ENCODE results near the gene ARL15.

DNA sequence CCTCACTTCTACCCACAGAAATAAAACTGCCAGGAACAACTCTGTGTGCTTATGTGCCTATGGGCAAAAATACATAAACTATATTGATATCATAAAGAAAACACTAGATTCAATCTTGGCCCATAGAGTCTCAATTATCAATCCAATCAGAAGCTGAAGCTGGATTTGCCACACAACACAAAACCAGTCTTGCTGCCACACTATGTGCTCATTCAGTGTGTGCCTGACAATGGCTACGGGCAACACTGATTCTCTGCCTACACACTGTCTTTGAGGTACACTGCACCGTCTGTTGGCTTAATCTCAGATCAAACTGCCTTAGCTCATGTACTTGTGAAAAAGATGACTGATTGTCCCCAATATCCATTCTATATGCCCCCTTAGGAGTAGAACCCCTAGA lies 35.4 kb downstream of the ARL15 start:
- TF ChIP-seq EZH2 (IDR thresholded peaks at IDR 0.05; ENCODE audit: insufficient read depth, poor library complexity, severe bottlenecking) (no peak), EZH2phosphoT487 (IDR thresholded peaks at IDR 0.05; ENCODE audit: insufficient read depth, low read depth) (no peak)
